LNCaP clone FGC (cell line): ENCODE measurements around the gene HERC6.

ENCODE experiments used
- DNase-seq: peaks from one replicate; pipeline ENCODE4 v3.0.0-alpha.2; 2011; ENCODE audit warnings: low read depth
- H3K4me3 ChIP-seq: 2 replicates; pipeline ENCODE4 v1.5.1; 2011; ENCODE audit warnings: mild to moderate bottlenecking, low read depth, low read length, control low read depth
- TF ChIP-seq, protein P1 (sequence below): IDR thresholded peaks from 2 replicates; pipeline ENCODE4 v1.5.1; 2012; ENCODE audit warnings: mild to moderate bottlenecking; ENCODE audit not compliant: control insufficient read depth, insufficient read depth; ENCODE audit errors: extremely low read depth

Gene HERC6

DNA sequence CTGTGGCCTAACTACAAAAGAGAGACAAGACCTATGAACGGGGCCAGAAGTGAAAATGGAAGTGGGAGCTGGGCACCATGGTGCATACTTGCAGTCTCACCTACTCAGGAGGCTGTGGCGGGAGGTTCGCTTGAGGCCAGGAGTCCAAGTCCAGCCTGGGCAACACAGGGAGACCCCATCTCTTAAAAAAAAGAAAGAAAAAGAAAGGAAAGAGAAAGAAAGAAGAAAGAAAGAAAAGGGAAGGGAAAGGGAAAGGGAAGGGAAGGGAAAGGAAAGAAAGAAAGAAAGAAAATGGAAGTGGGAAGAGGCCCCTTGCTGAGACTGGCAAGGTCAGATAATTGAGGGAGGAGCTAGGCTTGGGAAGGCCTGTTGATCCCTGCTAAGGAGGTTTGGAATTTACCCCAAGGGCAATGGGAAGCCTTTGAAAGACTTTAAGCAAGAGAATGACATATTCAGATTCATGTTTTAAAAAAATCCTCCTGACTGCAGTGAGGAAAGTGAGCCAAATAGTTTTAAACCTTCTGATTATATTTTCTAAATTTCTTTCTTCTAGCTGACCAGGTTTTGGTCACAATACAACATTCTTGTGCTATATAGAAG lies 60.6 kb downstream of the HERC6 start:
- TF ChIP-seq, protein P1, sequence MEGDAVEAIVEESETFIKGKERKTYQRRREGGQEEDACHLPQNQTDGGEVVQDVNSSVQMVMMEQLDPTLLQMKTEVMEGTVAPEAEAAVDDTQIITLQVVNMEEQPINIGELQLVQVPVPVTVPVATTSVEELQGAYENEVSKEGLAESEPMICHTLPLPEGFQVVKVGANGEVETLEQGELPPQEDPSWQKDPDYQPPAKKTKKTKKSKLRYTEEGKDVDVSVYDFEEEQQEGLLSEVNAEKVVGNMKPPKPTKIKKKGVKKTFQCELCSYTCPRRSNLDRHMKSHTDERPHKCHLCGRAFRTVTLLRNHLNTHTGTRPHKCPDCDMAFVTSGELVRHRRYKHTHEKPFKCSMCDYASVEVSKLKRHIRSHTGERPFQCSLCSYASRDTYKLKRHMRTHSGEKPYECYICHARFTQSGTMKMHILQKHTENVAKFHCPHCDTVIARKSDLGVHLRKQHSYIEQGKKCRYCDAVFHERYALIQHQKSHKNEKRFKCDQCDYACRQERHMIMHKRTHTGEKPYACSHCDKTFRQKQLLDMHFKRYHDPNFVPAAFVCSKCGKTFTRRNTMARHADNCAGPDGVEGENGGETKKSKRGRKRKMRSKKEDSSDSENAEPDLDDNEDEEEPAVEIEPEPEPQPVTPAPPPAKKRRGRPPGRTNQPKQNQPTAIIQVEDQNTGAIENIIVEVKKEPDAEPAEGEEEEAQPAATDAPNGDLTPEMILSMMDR = no peak
- no peak for DNase-seq
- H3K4me3 ChIP-seq = no peak overlapping the region

DNA sequence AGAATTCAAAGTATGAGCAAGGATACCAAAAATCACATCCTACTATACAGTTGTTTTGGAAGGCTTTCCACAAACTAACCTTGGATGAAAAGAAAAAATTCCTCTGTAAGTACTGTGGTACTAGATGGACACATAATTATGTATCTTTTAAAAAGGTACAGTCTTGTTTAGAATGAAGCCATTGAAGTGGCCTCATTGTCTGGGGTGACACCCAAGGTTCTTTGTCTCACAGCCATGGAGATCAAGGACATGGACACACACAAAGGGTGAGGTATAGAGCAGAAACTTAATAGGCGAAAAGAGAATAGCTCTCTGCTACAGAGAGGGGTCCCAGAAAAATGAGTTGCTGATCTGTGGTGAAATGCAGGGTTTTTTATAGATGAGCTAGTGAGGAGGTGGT lies 61.5 kb downstream of the HERC6 start:
- TF ChIP-seq, protein P1 = no peak
- no peak for DNase-seq

DNA sequence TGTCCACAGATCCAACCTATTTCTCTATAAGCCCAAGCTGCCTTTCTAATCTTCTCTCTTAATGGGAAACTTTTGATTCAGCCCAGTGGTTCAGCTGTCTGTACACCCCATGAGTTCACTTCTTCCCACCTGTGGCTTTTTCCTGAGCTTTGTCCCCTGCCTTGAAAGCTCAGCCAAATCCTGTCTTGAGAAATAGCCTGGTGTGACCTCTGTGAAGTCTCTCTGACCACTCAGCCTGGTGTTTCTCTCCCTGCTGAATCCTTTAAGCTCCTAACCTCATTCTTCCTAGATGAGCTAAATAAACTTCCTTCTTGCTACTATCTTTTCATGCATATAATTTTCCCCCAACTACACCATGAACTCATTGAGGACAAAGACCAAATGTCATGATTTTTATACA lies 63.0 kb downstream of the HERC6 start:
- no peak for DNase-seq
- no peak overlapping the region for H3K4me3 ChIP-seq
- TF ChIP-seq, protein P1 = no peak

More for the DNA sequence above, 61.5 kb downstream of the HERC6 start:
- H3K4me3 ChIP-seq = no peak overlapping the region

DNA sequence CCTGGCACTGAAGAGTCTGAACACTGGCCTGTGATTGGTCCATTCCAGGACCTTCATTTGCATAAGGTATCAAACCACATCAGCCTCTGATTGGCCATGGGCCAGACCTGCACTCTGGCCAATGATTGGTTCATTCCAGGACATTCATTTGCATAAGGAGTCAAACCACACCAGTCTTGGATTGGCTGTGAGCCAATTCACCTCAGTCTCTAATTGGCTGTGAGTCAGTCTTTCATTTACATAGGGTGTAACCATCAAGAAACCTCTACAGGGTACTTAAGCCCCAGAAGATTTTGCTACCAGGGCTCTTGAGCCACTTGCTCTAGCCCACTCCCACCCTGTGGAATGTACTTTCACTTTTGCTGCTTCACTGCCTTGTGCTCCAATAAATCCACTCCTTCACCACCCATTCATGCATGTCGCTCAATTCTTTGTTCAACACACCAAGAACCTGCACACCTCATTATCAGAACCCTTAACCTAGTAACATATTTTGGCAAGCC lies 64.1 kb downstream of the HERC6 start:
- DNase-seq = no peak
- TF ChIP-seq, protein P1 = no peak
- H3K4me3 ChIP-seq = no peak overlapping the region

DNA sequence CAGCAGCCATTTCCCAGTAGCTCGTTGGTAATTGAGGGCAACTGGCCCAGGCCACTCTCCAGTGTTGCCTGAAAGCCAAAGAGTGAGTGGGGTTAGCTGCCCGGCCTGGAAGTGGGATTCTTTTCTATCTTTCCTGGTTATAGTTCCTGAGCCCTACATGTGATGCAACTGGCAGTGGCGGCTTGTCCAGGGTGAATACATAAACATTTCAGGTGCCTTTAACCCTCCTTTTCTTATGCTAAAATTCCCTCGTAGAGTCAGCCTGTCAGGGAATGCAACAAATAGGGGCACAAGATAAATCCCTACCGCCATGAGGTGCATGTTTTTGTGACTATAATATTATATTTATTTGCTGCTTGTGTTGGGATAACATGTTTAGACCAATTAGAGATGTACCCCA lies 64.8 kb downstream of the HERC6 start:
- DNase-seq = no peak
- no peak overlapping the region for H3K4me3 ChIP-seq
- TF ChIP-seq, protein P1 = no peak

DNA sequence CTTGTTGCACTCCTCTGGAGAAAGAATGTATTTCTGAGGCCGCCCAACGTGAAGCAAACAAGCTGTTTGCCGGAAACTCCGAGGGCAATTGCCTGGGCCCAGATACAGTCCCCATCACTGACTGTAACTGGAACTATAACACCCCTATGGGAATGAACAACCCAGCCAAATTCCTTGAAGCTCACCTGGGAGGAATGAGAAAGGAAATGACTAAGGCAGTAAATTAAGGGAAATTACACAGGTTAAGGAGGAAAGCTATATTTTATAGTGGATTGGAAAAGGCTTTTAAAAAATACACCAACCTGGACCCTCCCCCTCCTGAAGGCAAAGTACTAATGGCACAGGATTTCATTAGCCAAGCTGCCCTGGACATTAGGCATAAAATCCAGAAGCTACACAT lies 66.6 kb downstream of the HERC6 start:
- TF ChIP-seq, protein P1 = no peak
- no peak for DNase-seq
- H3K4me3 ChIP-seq = no peak overlapping the region

DNA sequence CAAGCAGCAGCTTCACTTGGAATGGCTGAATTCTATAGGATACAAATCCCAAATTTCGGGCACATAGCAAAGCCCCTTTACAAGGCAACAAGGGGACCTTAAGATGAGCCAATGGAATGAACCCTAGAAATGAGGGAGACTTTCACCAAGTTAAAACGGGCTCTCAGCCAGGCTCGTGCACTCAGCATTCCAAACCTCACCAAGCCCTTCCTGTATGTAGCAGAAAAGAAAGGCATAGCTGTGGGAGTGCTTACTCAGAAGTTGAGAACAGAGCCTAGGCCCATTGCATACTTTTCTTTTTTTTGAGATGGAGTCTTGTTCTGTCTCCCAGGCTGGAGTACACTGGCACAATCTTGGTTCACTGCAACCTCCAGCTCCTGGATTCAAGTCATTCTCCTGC lies 67.5 kb downstream of the HERC6 start:
- TF ChIP-seq, protein P1 = no peak
- H3K4me3 ChIP-seq = no peak overlapping the region
- no peak for DNase-seq
